K562 (cell line): ENCODE data around the gene KCND2. TPM values are rescaled to one million over a fixed set of nuclear protein-coding genes. Genes with fewer than 3 reads are reported as not detected.

Experiments
- ATAC-seq: fragments of 200-7000 bp; cut with Tn5 transposase; 3 replicates; pipeline ENCODE4 v1.9.1; 2020; ENCODE audit warnings: moderate library complexity
- BruUV-seq: library from RNA; stranded (reverse); fragments of 400-500 nt; replicated peaks from 2 replicates; lab custom pipeline; 2021; lab: Mats Ljungman, UMichigan
- CTCF ChIA-PET: fragments of 300-600 bp; formaldehyde crosslinking; extraction: SDS; loops from one replicate; lab custom pipeline; 2021; ENCODE audit warnings: low intra/inter-chr PET ratio; lab: Yijun Ruan, JAX
- POLR2A ChIA-PET: fragments of 300-600, 350-650 bp; sonication (Branson Sonifier 250); formaldehyde crosslinking; extraction: SDS; loops from one replicate; lab custom pipeline; 2021; ENCODE audit warnings: antibody characterized with exemption, inconsistent platforms; lab: Yijun Ruan, JAX
- DNase-seq, 4 experiments: peaks; one replicate each; pipeline versions ENCODE4 v3.0.0 to v3.0.0-alpha.2; 2011 to 2018; ENCODE audit warnings: low spot score in 3 of 4, mixed read lengths in 3 of 4; ENCODE audit errors: extremely low read depth in 1 of 4
- FAIRE-seq: peaks from 2 replicates; lab custom pipeline; 2011; peaks lifted over from hg19 to GRCh38; lab: Jason Lieb, UNC
- H2AFZ ChIP-seq: 2 replicates; pipeline ENCODE4 v1.6.0; 2011; ENCODE audit warnings: low read depth, low read length, control low read depth, inconsistent platforms
- H3K27ac ChIP-seq: fragments of 200-600 bp; 3 replicates; pipeline ENCODE4 v1.8.0; 2011; ENCODE audit warnings: low read depth, mild to moderate bottlenecking, control low read depth, inconsistent platforms, low read length, moderate library complexity, mixed read lengths; ENCODE audit errors: extremely low read depth
- H3K27me3 ChIP-seq, 2 experiments: fragments of 300-600 bp in 1 of 2; 2 replicates in 1 of 2; 3 replicates in 1 of 2; pipeline versions ENCODE4 v1.6.0 to v1.8.0; 2011; ENCODE audit warnings: inconsistent platforms in 2 of 2, low read length in 2 of 2, mild to moderate bottlenecking in 1 of 2, mixed read lengths in 1 of 2, moderate library complexity in 1 of 2; ENCODE audit not compliant: control insufficient read depth in 2 of 2, insufficient read depth in 2 of 2
- H3K36me3 ChIP-seq: fragments of 300-600 bp; 3 replicates; pipeline ENCODE4 v1.8.0; 2011; ENCODE audit warnings: mild to moderate bottlenecking, low read length, inconsistent platforms; ENCODE audit not compliant: control insufficient read depth, insufficient read depth
- H3K4me1 ChIP-seq, 2 experiments: fragments of 200-600 bp in 1 of 2; replicated peaks in 1 of 2; 2 replicates in 1 of 2; 3 replicates in 1 of 2; pipeline versions ENCODE4 v1.5.1 to v1.8.0; 2011; ENCODE audit warnings: inconsistent platforms in 2 of 2, low read length in 2 of 2, mild to moderate bottlenecking in 1 of 2, mixed read lengths in 1 of 2, moderate library complexity in 1 of 2; ENCODE audit not compliant: control insufficient read depth in 2 of 2, insufficient read depth in 2 of 2
- H3K4me2 ChIP-seq: 2 replicates; pipeline ENCODE4 v1.6.1; 2011; ENCODE audit warnings: low read length, control low read depth, inconsistent platforms, mixed read lengths; ENCODE audit not compliant: insufficient read depth
- H3K4me3 ChIP-seq: fragments of 200-600 bp; sonication (generic), shearing (Covaris generic); 2 replicates; pipeline ENCODE4 v1.5.1; 2016; ENCODE audit warnings: control low read depth, inconsistent platforms
- H3K79me2 ChIP-seq: fragments of 200-600 bp; 3 replicates; pipeline ENCODE4 v1.8.0; 2011; ENCODE audit warnings: low read length, inconsistent platforms; ENCODE audit not compliant: control insufficient read depth, insufficient read depth
- H3K9ac ChIP-seq, 2 experiments: 2 replicates each; pipeline versions ENCODE4 v1.6.0 to v1.6.1; 2011; ENCODE audit warnings: low read depth in 2 of 2, low read length in 2 of 2, control low read depth in 1 of 2, inconsistent platforms in 1 of 2, mild to moderate bottlenecking in 1 of 2, mixed read lengths in 1 of 2; ENCODE audit not compliant: insufficient read depth in 1 of 2
- H3K9me1 ChIP-seq: one replicate; pipeline ENCODE4 v1.6.0; 2011; ENCODE audit warnings: inconsistent platforms, mild to moderate bottlenecking, low read length, moderate library complexity; ENCODE audit not compliant: control insufficient read depth, insufficient read depth
- H3K9me3 ChIP-seq: replicated peaks from 2 replicates; pipeline ENCODE4 v1.5.1; 2011; ENCODE audit warnings: low read depth, low read length, inconsistent platforms; ENCODE audit not compliant: control insufficient read depth, insufficient read depth
- H4K20me1 ChIP-seq: replicated peaks from 2 replicates; pipeline ENCODE4 v1.6.1; 2011; ENCODE audit warnings: low read length, inconsistent platforms, mixed read lengths; ENCODE audit not compliant: control insufficient read depth, insufficient read depth
- ARNT ChIP-seq, 2 experiments: fragments of 450-650 bp; IDR thresholded peaks; 2 replicates each; pipeline ENCODE4 v1.6.1; 2016; ENCODE audit warnings: mild to moderate bottlenecking in 1 of 2
- BDP1 ChIP-seq: IDR thresholded peaks from 3 replicates; pipeline ENCODE4 v1.6.1; 2011; ENCODE audit not compliant: insufficient read length, insufficient read depth
- ESRRA ChIP-seq: fragments of 450-650 bp; IDR thresholded peaks from 2 replicates; pipeline ENCODE4 v1.6.1; 2014; ENCODE audit warnings: low read depth, mild to moderate bottlenecking, moderate library complexity, borderline replicate concordance
- ESRRB ChIP-seq: fragments of 250-450 bp; sonication (Bioruptor Pico); IDR thresholded peaks from 2 replicates; pipeline ENCODE4 v1.5.0; 2020; ENCODE audit warnings: mild to moderate bottlenecking, moderate library complexity, borderline replicate concordance
- ETS2 ChIP-seq: IDR thresholded peaks from 2 replicates; pipeline ENCODE4 v1.6.1; 2016; ENCODE audit warnings: borderline replicate concordance, missing genetic modification characterization, mild to moderate bottlenecking, moderate library complexity, missing compliant biosample characterization; ENCODE audit not compliant: poor library complexity, severe bottlenecking
- MEF2D ChIP-seq: conservative IDR thresholded peaks from 2 replicates; pipeline ENCODE4 v1.6.1; 2016; ENCODE audit warnings: low read depth, missing genetic modification characterization, missing compliant biosample characterization
- NFIC ChIP-seq: fragments of 450-650 bp; IDR thresholded peaks from 2 replicates; pipeline ENCODE4 v1.6.1; 2017; ENCODE audit warnings: mild to moderate bottlenecking, inconsistent platforms
- NFXL1 ChIP-seq: fragments of 450-650 bp; formaldehyde crosslinking; IDR thresholded peaks from 2 replicates; pipeline ENCODE4 v1.4.0; 2021; ENCODE audit warnings: mild to moderate bottlenecking
- ZBTB7A ChIP-seq: IDR thresholded peaks from 2 replicates; pipeline ENCODE4 v1.6.1; 2011; ENCODE audit warnings: low read depth, mild to moderate bottlenecking, low read length, moderate library complexity, borderline replicate concordance; ENCODE audit not compliant: control insufficient read depth
- ZNF175 ChIP-seq: fragments of 200-800 bp; sonication (Bioruptor generic); IDR thresholded peaks from 2 replicates; pipeline ENCODE4 v1.6.1; 2016; ENCODE audit warnings: low read depth, mild to moderate bottlenecking, missing genetic modification characterization, missing compliant biosample characterization
- WGBS: fragments of 100-300 bp; shearing (Covaris generic); methylation state at CpG from one replicate; pipeline ENCODE4 v1.1.6; 2016; ENCODE audit warnings: low coverage, mixed read lengths; ENCODE audit not compliant: insufficient coverage; ENCODE audit errors: missing lambda C conversion rate; 5-methylcytosine and 5-hydroxymethylcytosine counted together
- in situ Hi-C: fragments of 300-500 bp; cut with MboI; formaldehyde crosslinking; loops from 4 replicates; pipeline ENCODE4 v1.15.0; 2018; ENCODE audit warnings: inconsistent platforms, mixed read lengths
- intact Hi-C: fragments of 100-400 bp; cut with micrococcal nuclease; formaldehyde crosslinking; loops from 2 replicates; pipeline ENCODE4 v1.14.2; 2022
- polyA plus RNA-seq, 8 experiments: library from polyadenylated mRNA; depleted of rRNA in 4 of 8; stranded (reverse) in 5 of 8; unstranded in 3 of 8; fragments of >200 nt; fragmentation: Nextera tagmentation in 2 of 8; fragmentation: Illumina TruSeq in 1 of 8; extraction: Ambion mirVana in 2 of 8; extraction: Trizol in 1 of 8; gene quantifications; 2 replicates each; pipeline versions ENCODE4 v1.2.1 to v1.2.3, GENCODE V29; 2011 to 2014; ENCODE audit warnings: inconsistent platforms in 1 of 8, missing spikeins in 1 of 8
- total RNA-seq, 7 experiments: library from RNA; depleted of rRNA in 6 of 7; stranded (reverse); fragments of >200 nt in 6 of 7; fragmentation: Illumina TruSeq in 2 of 7; extraction: Trizol in 2 of 7; gene quantifications; 2 replicates each; pipeline versions ENCODE4 v1.2.1 to v1.2.3, GENCODE V29; 2011 to 2021; ENCODE audit warnings: low replicate concordance in 1 of 7
- TF ChIP-seq, protein P1 (sequence below), 3 experiments: IDR thresholded peaks in 2 of 3; conservative IDR thresholded peaks in 1 of 3; 2 replicates each; pipeline ENCODE4 v1.5.1; 2011 to 2012; ENCODE audit warnings: low read length in 3 of 3, mild to moderate bottlenecking in 3 of 3, control low read depth in 2 of 3, improper control_type of control experiment in 1 of 3, inconsistent platforms in 1 of 3, low read depth in 1 of 3, mixed read lengths in 1 of 3, moderate library complexity in 1 of 3; ENCODE audit not compliant: insufficient read depth in 2 of 3
- TF ChIP-seq, protein P2 (sequence below): IDR thresholded peaks from 3 replicates; pipeline ENCODE4 v1.6.1; 2011; ENCODE audit warnings: borderline replicate concordance, mild to moderate bottlenecking, moderate library complexity; ENCODE audit not compliant: insufficient read length; ENCODE audit errors: extremely low read depth

KCND2 gene
- total and polyA plus RNA-seq, 9 of the 15 experiments (the other 6 are each of a cell fraction or from before 2014, with no cell fraction given) = 0.03 to 0.12 TPM; not detected in 7

DNA sequence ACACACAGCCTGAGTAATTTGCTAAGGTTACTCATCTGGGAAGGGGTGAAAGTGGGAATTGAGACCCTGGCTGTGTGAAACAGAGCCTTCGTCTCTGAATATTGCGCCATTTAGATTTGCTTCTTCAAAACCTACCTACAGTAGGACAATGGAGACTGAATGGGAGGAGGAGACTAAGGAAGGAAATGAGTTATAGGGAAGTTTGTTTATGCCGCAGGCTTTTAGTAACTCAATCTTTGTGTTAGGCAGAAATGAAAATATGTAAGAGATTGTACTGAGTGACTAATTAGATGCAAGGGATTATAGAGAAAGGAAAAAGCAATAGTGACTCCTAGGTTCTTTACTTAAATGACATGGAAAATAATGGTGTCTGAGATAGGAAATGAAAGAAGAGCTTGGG is 80.2 kb downstream of the KCND2 start:
- Histone ChIP-seq H2AFZ (no peak overlapping the region), H3K27ac (no peak overlapping the region), H3K4me1 (no peaks in the 10 kb centered on the region), H3K9me1 (no peaks in the 10 kb centered on the region), H3K9ac (no peak overlapping the region)
- intact Hi-C loops = no loop called here
- BruUV-seq = no TSS peak
- ATAC-seq = no peak
- TF ChIP-seq MEF2D (tag) (no peak), ZBTB7A (no peak), ESRRA (no peak), NFIC (no peak), ARNT (IDR thresholded peaks at IDR 0.05) (no peak), ESRRB (CRISPR knock-in tag) (no peak), BDP1 (no peak), ETS2 (tag) (no peak), ZNF175 (CRISPR knock-in tag) (no peak), NFXL1 (CRISPR knock-in tag) (no peak)
- TF ChIP-seq, protein P1, sequence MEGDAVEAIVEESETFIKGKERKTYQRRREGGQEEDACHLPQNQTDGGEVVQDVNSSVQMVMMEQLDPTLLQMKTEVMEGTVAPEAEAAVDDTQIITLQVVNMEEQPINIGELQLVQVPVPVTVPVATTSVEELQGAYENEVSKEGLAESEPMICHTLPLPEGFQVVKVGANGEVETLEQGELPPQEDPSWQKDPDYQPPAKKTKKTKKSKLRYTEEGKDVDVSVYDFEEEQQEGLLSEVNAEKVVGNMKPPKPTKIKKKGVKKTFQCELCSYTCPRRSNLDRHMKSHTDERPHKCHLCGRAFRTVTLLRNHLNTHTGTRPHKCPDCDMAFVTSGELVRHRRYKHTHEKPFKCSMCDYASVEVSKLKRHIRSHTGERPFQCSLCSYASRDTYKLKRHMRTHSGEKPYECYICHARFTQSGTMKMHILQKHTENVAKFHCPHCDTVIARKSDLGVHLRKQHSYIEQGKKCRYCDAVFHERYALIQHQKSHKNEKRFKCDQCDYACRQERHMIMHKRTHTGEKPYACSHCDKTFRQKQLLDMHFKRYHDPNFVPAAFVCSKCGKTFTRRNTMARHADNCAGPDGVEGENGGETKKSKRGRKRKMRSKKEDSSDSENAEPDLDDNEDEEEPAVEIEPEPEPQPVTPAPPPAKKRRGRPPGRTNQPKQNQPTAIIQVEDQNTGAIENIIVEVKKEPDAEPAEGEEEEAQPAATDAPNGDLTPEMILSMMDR (IDR thresholded peaks at IDR 0.05 in 2 of 3, conservative IDR thresholded peaks at IDR 0.05 in 1 of 3; ENCODE audit: insufficient read depth in 2 of 3, low read depth in 1 of 3, low read length in 3 of 3) = no peak
- TF ChIP-seq, protein P2, sequence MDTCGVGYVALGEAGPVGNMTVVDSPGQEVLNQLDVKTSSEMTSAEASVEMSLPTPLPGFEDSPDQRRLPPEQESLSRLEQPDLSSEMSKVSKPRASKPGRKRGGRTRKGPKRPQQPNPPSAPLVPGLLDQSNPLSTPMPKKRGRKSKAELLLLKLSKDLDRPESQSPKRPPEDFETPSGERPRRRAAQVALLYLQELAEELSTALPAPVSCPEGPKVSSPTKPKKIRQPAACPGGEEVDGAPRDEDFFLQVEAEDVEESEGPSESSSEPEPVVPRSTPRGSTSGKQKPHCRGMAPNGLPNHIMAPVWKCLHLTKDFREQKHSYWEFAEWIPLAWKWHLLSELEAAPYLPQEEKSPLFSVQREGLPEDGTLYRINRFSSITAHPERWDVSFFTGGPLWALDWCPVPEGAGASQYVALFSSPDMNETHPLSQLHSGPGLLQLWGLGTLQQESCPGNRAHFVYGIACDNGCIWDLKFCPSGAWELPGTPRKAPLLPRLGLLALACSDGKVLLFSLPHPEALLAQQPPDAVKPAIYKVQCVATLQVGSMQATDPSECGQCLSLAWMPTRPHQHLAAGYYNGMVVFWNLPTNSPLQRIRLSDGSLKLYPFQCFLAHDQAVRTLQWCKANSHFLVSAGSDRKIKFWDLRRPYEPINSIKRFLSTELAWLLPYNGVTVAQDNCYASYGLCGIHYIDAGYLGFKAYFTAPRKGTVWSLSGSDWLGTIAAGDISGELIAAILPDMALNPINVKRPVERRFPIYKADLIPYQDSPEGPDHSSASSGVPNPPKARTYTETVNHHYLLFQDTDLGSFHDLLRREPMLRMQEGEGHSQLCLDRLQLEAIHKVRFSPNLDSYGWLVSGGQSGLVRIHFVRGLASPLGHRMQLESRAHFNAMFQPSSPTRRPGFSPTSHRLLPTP = no peak
- TF ChIP-seq, all 486 proteins: peak for 0
- in situ Hi-C loops = no loop called here
- Histone ChIP-seq H3K27me3 (no peaks in the 10 kb centered on the region), H3K4me2 (no peak overlapping the region), H3K4me3 (no peak overlapping the region), H3K9me3 (no peaks in the 10 kb centered on the region), H3K79me2 (no peaks in the 10 kb centered on the region), H3K36me3 (no peaks in the 10 kb centered on the region), H4K20me1 (no peaks in the 10 kb centered on the region)
- FAIRE-seq = no peak
- 2% methylated on average over 3 of the region's 3 CpGs for WGBS
- CTCF ChIA-PET = no interaction called here
- no peak for DNase-seq
- POLR2A ChIA-PET = no interaction called here
